Tibial artery (tissue), 4 donors: ENCODE measurements around the gene IL23R.

ENCODE experiments used
- DNase-seq, 2 donors: peaks; one replicate each; pipeline ENCODE4 v3.0.0-alpha.2; 2019
- H3K27ac ChIP-seq, 2 donors: fragments of 200-600 bp; sonication (generic) in 1 of 2; 1 replicate in 1 of 2; 2 replicates in 1 of 2; pipeline ENCODE4 v1.5.1; 2018 to 2019; ENCODE audit warnings: mild to moderate bottlenecking in 1 of 2
- H3K27me3 ChIP-seq, 2 donors: fragments of 200-600 bp; sonication (generic) in 1 of 2; one replicate each; pipeline versions ENCODE4 v1.5.1 to v1.6.0; 2016 to 2019
- H3K36me3 ChIP-seq, 3 donors: fragments of 200-600 bp; sonication (generic) in 2 of 3; one replicate each; pipeline ENCODE4 v1.5.1; 2016 to 2019; ENCODE audit warnings: mild to moderate bottlenecking in 2 of 3
- H3K4me1 ChIP-seq, 4 donors: fragments of 200-600 bp; sonication (generic) in 2 of 4; 1 replicate in 3 of 4; 2 replicates in 1 of 4; pipeline ENCODE4 v1.5.1; 2016 to 2019
- H3K4me3 ChIP-seq, 2 donors: fragments of 200-600 bp; sonication (generic) in 1 of 2; 1 replicate in 1 of 2; 2 replicates in 1 of 2; pipeline ENCODE4 v1.5.1; 2018 to 2019; ENCODE audit warnings: mild to moderate bottlenecking in 2 of 2
- H3K9me3 ChIP-seq, 3 donors: fragments of 200-600 bp; sonication (generic) in 1 of 3; one replicate each; pipeline ENCODE4 v1.5.1; 2016 to 2019
- intact Hi-C: fragments of 100-400 bp; cut with DNase I; formaldehyde crosslinking; loops from one replicate; pipeline ENCODE4 v1.15.0; 2023; ENCODE audit warnings: low total_unique reads
- TF ChIP-seq, protein P1 (sequence below), 2 experiments: fragments of 200-600 bp in 1 of 2; fragments of 450-650 bp in 1 of 2; IDR thresholded peaks; one replicate each; pipeline ENCODE4 v1.5.1; 2017 to 2019; ENCODE audit warnings: antibody characterized with exemption in 2 of 2, mild to moderate bottlenecking in 1 of 2, moderate library complexity in 1 of 2

The IL23R gene

DNA sequence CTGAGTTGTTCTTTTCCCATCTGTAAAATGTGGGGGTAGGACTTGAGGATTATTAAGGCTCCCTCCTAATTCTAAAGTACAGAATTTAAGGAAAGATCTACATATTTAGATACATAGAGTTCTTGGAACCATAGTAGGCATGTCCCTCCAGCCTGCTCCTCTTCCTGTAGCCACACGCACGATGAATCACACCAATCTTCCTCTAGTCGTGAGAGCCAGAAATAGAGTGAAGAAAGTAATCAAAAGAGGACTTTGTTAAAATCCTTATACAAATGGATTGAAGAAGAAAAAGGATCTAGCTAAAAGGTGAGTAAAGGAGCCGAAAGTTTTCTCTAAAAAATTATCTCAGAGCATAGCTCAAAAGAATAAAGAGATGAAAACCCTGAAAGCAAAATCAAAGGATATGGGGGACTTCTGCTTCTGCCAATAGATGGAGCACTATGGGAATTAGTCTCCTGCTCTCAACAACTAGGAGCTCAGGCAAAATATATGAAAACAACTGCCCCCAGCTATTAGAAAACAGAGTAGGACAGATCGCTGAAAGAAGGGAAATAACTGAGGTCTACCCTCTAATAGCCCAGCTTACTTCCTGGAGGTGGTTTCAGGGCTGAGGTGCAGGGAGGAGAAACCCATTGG, 40.0 kb upstream of the IL23R start:
- H3K4me3 ChIP-seq, result no peak overlapping the region
- H3K36me3 ChIP-seq, result no peaks in the 10 kb centered on the region
- intact Hi-C loops, result no loop called here
- no peak for DNase-seq
- H3K9me3 ChIP-seq, result peaks cover 0 to 1% (median 0%) of the 10 kb centered on the region in 3 donors
- TF ChIP-seq, protein P1, sequence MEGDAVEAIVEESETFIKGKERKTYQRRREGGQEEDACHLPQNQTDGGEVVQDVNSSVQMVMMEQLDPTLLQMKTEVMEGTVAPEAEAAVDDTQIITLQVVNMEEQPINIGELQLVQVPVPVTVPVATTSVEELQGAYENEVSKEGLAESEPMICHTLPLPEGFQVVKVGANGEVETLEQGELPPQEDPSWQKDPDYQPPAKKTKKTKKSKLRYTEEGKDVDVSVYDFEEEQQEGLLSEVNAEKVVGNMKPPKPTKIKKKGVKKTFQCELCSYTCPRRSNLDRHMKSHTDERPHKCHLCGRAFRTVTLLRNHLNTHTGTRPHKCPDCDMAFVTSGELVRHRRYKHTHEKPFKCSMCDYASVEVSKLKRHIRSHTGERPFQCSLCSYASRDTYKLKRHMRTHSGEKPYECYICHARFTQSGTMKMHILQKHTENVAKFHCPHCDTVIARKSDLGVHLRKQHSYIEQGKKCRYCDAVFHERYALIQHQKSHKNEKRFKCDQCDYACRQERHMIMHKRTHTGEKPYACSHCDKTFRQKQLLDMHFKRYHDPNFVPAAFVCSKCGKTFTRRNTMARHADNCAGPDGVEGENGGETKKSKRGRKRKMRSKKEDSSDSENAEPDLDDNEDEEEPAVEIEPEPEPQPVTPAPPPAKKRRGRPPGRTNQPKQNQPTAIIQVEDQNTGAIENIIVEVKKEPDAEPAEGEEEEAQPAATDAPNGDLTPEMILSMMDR (IDR thresholded peaks at IDR 0.05), result no peak
- H3K27ac ChIP-seq, result no peak overlapping the region
- H3K27me3 ChIP-seq, result no peaks in the 10 kb centered on the region
- H3K4me1 ChIP-seq, result no peaks in the 10 kb centered on the region

DNA sequence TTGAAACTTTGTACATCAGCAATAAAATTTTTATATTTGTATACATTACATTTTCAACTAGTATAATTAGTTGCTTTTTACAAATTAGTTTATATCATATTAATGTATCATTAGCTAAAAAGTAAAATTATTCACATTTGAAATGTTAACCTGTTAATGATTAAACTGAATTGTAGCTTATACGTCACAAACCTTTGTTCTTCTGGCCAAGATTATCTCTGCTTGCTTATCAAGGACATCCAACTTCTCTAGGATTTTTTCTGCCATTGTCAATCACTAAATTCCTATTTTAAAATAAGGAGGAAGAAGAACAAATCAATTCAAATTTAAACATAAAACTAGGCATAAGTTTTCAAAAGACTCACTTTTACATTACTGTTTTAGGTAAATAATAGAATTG, 39.3 kb upstream of the IL23R start:
- Histone ChIP-seq H3K9me3 (no peaks in the 10 kb centered on the region), H3K27ac (no peak overlapping the region), H3K36me3 (no peaks in the 10 kb centered on the region), H3K4me3 (no peak overlapping the region), H3K27me3 (no peaks in the 10 kb centered on the region), H3K4me1 (no peaks in the 10 kb centered on the region)
- TF ChIP-seq, protein P1 (IDR thresholded peaks at IDR 0.05), result no peak
- DNase-seq, result no peak
- intact Hi-C loops, result no loop called here

DNA sequence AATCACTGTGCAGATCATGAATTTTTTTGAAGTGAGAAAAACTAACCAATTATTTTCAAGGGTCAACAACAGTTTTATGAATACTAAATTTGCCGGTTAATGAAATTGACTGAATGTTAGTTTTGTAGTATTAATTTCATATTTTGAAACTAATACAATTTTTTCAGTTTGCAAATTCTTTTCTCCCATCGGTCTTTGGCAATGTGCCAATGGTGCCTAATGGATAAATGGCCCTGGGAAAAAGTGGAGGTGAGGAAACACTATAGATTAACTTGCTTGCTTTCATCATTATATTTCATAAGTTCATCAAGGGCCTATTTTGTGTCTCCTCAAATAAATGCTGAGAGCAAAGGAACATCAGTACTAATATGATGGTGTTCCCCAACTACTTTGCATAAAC, 35.6 kb upstream of the IL23R start:
- no peak for DNase-seq
- Histone ChIP-seq H3K4me1 (peaks cover 0 to 9% (median 5%) of the 10 kb centered on the region in 4 donors), H3K4me3 (no peak overlapping the region), H3K27me3 (no peaks in the 10 kb centered on the region), H3K27ac (no peak overlapping the region), H3K9me3 (no peaks in the 10 kb centered on the region), H3K36me3 (no peaks in the 10 kb centered on the region)
- intact Hi-C loops, result loop anchor here (10.0 kb wide), 2 partner anchors 66 to 226 kb away; no protein-coding TSS in a partner anchor
- TF ChIP-seq, protein P1 (IDR thresholded peaks at IDR 0.05), result no peak

DNA sequence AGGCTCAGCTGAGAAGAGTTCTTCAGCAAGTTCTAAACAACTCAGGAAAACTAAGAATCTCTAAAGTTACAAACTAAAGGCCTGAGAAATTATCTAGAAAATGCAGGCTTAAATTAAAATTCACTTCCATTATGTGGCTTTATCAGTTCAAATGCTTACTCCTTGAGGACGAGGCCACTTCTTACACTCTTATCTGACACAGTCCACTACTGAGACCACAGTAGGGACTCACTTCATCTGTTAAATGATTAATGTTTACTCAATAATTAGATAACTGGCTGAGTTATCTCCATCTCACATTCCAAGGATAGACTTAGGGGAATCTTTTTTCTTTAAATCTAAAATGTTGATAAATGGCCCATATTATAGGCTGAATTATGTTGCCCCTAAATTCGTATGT, 33.1 kb upstream of the IL23R start:
- intact Hi-C loops, result loop anchor here (10.0 kb wide), 2 partner anchors 68 to 228 kb away; no protein-coding TSS in a partner anchor
- TF ChIP-seq, protein P1 (IDR thresholded peaks at IDR 0.05), result no peak
- Histone ChIP-seq H3K36me3 (no peaks in the 10 kb centered on the region), H3K4me3 (no peak overlapping the region), H3K4me1 (peaks cover 0 to 9% (median 5%) of the 10 kb centered on the region in 4 donors), H3K9me3 (no peaks in the 10 kb centered on the region), H3K27me3 (no peaks in the 10 kb centered on the region), H3K27ac (no peak overlapping the region)
- no peak for DNase-seq

DNA sequence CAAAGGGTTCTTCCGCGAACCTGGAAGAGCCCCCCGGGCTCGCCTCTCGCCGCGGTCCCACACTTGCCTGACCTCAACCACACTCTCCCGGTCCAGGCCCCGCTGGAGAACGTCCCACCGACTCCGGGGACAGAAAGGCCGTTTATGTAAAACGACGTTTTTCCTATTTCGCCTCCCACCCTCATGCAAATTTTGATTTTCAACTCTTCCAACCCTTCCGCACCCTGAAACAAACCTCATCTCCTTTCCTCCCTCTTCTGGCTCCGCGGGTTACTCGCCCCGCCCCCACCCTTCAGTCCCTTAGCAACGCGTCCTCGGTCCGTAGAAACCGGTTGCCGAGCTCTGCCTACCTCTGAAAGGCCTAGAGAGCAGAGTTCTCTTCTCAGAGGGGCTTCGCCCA, 31.6 kb upstream of the IL23R start, which contains the start of gene C1orf141:
TSS of gene C1orf141 (minus strand) at position 276 of the 400 bp plus-strand sequence. CDS start 7,730 bp downstream, outside the sequence.
- Histone ChIP-seq H3K27ac (no peak within 1 kb of the TSS), H3K36me3 (no peaks in the 10 kb centered on the region), H3K27me3 (no peaks in the 10 kb centered on the region), H3K9me3 (no peaks in the 10 kb centered on the region), H3K4me1 (peaks cover 0 to 9% (median 5%) of the 10 kb centered on the region in 4 donors), H3K4me3 (peak within 1 kb of the TSS; percentile 20 to 37)
- DNase-seq, result no peak
- TF ChIP-seq, protein P1 (IDR thresholded peaks at IDR 0.05), result no peak
- intact Hi-C loops, result loop anchor here (10.0 kb wide), 2 partner anchors 70 to 230 kb away; no protein-coding TSS in a partner anchor
